ENCODE data around the gene MTSS2. TPM values are rescaled to one million over a fixed set of nuclear protein-coding genes. Genes with fewer than 3 reads are reported as not detected.
"Not testable (repeated sequence)": the region's sequence is repeated elsewhere in the genome, so short reads cannot be mapped to it uniquely, and the experiment has no call there.

Gene MTSS2
- polyA plus RNA-seq, 10 donors, result 89.5 to 129 (median 103) TPM

DNA sequence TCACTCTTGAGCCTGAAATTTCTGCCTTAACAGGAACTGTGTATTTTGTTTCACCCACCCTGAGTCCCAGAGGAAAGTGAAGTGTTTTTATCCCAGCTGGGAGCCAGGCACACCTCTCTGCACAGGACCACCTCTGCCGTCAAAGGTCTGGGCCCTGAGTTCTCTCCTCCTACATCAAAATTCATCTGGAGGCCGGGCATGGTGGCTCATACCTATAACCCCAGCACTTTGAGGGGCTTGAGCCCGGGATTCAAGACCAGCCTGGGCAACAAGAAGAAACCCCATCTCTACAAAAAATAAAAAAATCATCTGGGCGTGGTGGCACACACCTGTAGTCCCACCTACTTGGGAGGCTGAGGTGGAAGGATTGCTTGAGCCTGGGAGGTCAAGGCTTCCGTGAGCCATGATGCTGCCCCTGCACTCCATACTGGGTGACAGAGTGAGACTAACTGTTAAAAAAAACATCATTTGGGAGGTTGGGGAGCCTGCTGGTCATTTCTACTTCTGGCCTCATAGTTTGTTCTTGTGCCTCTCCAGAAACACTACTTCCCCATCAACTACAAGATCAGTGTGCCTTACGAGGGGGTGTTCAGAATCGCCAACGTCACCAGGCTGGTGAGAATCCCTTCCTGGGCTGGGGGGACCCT is 29.7 kb downstream of the MTSS2 start:
- DNase-seq, result no peak

DNA sequence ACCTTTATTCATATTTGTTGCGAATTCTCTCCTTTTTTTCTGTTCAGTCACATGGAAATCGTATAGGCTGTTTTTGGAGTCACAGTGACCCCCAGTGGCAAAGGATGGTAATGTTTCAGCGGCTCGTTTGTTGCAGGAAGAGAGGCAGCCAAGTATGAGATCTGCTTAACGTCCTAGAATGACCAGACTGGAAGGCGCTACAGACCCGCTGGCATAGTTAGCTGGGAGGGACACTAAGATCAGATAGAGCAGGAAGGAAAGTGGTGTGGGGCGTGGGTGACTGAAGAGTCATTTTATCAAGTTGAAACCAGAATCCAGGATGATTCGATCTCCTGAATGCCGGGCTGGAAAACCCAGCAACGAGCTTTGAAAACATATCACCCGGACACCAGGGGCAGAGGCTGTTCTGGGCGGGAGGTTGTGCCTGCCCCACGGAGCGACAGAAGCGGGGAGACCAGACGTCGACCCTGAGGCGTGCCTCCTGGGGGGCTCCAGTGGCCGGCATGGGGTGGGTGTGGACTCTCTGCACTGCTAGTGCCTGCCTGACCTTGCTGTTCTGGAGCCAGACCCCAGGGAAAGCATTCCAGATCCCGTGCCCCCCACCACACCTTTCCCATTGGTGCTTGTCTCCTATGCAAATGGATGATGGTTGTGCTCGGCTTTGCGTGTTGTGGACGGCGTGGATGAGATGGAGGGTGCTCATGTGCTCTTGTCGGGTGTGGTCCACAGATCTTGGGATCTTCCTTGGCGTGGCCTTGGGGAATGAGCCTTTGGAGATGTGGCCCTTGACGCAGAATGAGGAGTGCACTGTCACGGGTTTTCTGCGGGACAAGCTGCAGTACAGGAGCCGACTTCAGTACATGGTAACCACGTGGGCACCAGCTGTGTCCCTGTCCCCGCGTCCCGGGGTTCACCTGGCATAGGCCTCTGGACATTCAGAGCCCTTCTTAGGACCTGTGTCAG is 31.8 kb downstream of the MTSS2 start:
- DNase-seq, result peak; percentile 83 to 94 (median 88)

DNA sequence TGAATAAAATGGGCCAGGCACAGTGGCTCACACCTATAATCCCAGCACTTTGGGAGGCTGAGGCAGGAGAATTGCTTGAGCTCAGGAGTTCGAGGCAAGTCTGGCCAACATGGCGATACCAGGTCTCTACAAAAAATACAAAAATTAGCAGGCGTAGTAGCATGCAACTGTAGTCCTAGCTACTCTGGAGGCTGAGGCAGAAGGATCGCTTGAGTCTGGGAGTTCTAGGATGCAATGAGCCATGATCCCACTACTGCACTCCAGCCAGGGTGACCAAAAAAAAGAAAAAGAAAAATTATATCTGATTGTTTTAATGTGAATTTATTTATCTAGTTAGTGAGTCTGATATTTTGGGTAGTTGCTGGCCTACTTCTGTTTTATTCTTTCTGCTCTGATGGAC is 32.4 kb downstream of the MTSS2 start:
- no peak for DNase-seq

DNA sequence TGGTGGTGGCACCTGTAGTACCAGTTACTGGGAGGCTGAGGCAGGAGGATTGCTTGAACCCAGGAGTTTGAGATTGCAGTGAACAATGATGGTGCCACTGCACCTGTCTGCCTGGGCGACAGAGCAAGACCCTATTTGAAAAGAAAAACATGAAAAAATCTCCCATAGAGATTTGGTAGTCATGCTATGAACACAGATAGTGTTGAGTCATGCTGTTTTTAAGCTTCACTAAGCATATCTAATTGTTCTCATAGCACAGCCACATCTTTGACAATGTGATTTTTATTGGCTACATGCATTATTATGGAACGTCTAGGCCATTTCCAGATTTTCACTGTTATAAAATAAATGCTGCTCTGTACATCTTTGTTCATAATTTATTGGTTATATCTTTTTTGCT is 33.5 kb downstream of the MTSS2 start:
- DNase-seq, result no peak

DNA sequence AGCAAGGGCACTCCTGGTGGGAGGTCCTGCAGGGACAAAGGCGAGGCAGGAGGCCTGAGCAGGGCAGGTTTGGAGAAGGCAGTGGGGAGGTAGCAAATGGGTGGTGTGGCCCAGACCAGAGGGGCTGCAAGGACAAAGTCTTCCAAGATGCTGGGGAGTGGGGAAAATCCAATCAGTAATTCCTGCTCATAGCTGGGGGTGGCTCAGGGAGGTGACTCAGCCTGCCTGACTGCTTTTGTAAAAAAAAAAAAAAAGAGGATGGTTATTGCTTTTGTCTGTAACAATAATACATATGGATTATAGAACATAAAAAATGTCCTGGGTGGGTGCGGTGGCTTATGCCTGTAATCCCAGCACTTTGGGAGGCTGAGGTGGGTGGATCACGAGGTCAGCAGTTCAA is 34.3 kb downstream of the MTSS2 start:
- no peak for DNase-seq

DNA sequence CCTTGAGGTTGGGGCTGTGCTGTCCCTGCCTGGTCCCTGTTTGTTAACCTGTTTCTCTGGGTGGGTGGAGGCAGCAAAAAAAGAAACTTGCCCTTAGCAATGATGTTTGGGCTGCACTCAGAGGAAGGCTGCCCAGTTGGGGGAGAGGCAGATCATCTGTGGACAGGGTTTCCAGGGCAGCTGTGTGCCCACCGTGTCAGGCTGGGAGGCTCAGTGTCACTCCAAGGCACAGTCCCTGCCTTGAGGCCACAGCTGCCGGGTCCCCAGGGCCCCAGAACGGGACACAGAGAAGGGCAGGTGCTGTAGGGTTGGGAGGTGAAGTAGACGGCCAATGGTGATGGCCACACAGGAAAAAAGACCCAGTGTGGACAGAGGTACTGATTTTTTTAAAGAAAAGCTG is 35.6 kb downstream of the MTSS2 start:
- no peak for DNase-seq

DNA sequence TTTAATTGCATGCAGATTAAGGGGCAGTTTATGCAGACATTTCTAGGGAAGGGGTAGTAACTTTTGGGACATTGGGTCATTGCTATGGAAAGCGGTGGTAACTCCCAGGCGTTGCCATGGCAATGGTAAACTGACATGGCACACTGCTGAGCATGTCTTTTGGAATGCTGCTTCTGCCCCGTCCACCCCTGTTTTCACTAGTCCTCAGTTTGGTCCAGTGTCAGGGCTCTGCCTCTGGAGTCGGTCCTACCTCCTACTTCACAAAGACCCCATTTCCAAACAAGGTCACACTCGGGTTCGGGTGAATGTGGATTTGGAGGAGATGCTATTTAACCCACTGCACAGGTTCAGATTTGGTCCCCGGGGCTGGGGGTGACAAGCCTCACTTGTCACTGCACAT is 36.6 kb downstream of the MTSS2 start:
- no peak for DNase-seq

DNA sequence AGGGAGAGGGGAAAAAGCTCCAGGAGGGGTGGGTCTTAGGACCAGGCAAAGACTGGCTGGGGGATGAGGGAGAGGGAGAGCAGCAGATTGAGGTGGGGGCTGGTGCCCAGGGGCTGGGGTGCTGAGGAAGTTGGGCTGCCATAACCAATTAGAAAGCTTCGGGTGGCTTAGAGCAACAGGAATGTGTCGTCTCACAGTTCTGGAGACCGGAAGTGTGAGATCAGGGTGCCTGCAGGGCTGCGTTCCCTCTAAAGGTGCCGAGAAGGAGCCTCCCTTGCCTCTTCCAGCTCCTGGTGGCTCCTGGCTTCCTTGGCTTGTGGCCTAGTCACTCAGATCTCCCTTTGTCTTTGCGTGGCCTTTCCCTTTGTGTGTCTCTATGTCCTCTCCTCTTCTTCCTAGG is 37.2 kb downstream of the MTSS2 start:
- no peak for DNase-seq

DNA sequence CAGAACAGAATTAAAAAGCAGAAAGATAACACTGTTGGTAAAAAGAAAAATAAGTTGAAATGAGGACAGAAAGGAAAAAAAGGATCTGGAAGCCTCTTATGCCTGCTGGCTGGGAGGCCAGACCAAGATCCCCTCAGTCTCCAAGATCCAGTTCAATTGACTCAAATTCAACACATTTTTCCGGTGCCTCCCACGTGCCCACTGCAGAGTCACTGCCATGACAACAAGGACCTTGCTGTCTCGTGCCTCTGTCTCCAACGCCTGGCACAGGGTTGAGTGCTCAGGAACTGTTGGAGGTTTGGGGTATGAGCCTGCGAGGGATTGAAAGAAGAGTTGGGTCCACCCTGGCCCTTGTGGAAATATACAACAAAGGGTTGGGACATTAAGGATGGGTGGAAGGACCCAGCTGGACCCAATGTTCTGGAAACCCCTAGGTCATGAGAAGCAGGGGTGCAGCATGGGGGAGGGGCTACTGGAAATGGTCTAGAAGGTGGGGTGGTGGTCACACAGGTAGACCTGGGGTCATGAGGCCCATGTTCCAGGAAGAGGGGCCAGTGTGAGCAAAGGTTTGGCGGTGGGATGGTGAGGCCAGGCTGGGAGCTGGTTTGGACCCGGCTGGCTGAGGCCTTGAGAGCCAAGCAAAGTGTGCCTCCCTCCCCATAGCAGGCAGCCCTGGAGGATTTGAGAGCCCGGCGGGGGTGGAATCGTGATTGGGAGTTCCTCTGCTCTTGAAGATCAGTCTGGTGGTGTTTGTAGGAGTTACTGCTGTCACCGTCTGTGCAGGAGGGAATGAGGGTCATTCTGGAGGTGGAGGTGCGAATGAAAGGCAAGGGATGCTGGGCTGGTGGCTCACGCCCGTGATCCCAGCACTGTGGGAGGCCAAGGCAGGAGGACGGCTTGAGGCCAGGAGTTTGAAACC is 38.2 kb downstream of the MTSS2 start:
- no peak for DNase-seq

DNA sequence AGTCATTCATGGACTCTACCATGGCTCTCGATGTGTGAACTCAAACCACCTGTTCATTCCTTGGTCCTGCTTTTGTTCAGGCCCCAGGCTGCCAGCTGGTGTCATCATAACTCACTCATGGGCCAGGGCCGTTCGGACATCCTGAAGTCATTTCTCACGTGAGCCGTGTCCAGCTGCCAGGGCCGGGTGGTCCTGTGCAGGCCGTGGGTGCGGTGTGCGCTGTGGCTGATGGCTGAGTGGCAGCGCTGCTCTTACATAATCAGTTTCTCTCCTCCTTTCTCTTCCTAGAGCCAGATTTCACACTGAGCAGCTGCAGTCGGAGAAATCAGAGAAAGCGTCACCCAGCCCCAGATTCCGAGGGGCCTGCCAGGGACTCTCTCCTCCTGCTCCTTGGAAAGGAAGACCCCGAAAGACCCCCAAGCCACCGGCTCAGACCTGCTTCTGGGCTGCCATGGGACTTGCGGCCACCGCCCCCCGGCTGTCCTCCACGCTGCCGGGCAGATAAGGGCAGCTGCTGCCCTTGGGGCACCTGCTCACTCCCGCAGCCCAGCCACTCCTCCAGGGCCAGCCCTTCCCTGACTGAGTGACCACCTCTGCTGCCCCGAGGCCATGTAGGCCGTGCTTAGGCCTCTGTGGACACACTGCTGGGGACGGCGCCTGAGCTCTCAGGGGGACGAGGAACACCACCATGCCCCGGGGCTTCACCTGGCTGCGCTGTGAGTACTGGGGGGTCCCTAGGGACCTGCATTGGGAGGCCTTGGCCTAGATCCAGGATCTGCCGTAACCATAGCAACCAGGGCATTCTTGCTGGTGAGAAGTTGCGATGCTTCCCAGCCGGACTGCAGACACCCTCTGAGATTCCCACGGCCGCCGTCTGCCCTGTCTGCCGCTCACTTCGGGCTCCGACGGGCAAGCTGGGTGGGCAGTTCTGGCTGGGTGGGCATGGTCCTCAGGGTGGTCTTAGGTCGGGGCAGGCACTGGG is 39.3 kb downstream of the MTSS2 start, which contains the start of gene IL34:
Gene IL34 (plus strand): TSS at position 300 of the 982 bp plus-strand sequence. CDS start 389 bp downstream, at position 689.
- peak in 2 of 3 donors; percentile 36 to 49 for DNase-seq

DNA sequence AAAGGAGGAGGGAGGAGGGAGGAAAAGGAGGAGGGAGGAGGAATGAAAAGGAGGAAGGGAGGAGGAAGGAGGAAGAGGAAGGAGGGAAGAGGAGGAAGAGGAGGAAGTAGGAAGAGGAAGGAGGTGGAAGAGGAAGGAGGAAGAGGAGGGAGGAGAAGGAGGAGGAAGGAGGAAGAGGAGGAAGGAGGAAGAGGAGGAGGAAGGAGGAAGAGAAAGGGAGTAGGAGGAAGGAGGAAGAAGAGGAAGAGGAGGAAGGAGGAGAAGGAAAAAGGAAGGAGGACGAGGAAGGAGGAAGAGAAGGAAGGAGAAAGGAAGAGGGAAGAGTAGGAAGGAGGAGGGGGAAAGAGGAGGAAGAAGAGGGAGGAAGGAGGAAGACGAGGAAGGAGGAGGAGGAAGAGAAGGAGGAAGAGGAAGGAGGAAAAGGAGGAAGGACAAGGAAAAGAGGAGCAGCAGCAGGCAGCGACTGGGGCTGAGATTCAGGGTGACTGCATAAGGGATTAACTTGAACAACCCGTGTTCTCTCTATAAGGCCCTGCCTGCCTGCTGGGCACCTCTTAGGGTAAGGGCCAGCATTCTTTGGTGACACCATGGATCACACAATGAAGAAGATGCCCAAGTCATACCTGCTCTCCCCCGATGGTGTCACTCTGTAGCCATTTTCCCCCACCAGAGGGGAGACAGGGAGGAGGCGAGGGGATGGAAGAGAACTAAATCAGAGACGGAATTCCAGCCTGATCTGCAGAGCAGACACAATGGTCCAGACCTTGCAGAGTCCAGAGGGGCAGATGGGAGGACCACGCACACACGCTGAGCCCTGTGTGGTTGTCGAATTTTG is 40.9 kb downstream of the MTSS2 start:
- no peak for DNase-seq

DNA sequence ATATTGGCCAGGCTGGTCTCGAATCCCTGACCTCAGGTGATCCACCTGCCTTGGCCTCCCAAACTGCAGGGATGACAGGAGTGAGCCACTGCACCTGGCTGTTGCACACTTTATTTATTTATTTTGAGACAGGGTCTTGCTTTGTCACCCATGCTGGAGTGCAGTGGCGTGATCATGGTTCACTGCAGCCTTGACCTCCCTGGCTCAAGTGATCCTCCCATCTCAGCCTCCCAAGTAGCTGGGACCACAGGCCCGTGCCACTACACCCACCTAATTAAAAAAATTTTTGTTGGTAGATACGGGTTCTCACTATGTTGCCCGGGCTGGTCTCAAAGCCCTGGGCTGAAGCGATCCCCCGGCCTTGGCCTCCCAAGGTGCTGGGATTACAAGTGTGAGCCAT is 42.6 kb downstream of the MTSS2 start:
- not testable (repeated sequence) for DNase-seq

DNA sequence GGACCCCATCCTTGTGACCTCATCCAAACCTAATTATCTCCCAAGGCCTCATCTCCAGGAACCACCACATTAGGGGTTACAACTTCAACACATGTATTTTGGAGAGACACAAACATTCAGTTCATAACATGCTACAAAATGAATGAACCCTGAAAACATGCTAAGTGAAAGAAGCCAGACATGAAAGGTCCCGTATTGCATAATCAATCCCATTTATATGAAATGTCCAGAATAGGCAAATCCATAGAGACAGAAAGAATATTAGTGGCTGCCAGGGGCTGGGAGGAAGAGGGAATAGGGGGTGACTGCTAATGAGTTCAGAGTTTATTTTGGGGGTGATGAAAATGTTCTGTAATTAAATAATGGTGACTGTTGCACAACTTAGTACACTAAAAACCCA is 43.2 kb downstream of the MTSS2 start:
- no peak for DNase-seq

DNA sequence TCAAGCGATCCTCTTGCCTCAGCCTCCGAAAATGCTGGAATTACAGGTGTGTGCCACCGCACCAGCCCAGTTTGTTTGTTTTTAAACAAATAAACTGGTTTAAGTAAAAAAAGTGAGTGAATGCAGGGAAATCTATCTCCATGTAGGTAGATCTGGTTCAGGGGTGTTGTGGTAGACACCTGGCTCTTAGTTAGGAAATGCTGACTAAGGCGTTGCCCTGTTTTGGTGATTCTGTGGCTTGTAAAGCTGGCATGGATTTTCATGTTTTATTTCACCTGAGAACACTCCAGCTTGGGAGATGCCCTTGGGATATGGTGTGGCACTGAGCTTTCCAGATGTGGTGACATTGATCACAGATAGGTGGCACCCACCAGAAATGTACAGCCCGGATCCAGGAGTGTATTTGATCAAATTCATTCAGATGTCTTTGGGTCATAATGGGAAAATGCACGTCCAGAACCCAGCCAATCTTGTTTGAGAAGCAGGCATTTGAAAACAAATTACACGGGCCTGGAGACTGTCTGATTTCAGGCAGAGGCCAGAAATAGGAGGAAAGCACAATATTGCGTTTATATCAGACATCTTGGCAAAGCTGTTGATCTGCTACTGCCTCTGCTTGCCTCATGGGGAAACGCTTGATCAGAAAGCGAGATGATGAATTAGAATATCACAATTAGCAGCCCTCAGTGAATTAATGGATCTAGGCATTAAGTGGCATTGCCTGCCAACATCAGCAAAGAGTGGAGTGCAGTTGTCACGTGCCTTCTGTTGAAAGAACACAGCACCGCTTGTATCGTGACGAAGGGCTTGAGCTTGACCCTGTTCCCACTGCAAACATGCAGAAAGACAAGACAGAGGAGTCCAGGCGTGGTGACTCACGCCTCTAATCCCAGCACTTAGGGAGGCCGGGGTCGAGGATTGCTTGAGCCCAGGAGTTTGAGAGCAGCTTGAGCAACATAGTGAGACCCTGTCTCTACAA is 46.8 kb downstream of the MTSS2 start:
- DNase-seq, result no peak

Data from muscle of back (tissue), 11 donors.